Stimulated activated CD8-positive, alpha-beta memory T cell treated with anti-CD3 and anti-CD28 coated beads, Interleukin-4, amount 100 ng/mL, for 1 hour (primary cell): Measurements from ENCODE around the gene CTNNA3.

ENCODE experiments used
- DNase-seq, 2 donors: peaks; one replicate each; pipeline ENCODE4 v3.0.0-alpha.2; 2020; ENCODE audit warnings: low read depth in 2 of 2, low spot score in 1 of 2

The CTNNA3 gene

GRCh38 chr10:66575251-66575855 lies 1120.6 kb downstream of the CTNNA3 start:
- DNase-seq, result no peak

GRCh38 chr10:66572700-66573099 lies 1123.3 kb downstream of the CTNNA3 start:
- no peak for DNase-seq

DNA sequence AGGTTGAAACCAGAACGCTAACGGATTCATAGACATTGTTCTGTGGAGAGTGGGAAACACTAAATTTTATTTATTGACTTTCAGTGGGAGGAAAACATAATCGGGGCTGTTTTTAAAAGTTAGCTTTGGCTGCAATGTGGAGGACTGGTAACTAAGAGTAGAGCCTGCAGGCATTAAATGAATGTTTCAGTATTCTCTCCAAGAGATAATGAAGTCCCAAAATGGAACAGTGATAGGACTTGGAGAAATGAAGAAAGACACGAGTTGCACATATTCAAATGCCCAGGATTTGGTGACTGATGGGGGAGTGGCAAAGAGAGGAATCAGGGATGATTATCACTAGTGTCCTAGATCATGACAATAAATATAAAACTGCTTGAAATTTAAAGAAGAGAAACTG lies 1130.0 kb downstream of the CTNNA3 start:
- DNase-seq, result no peak

GRCh38 chr10:66564287-66564686 lies 1131.7 kb downstream of the CTNNA3 start:
- no peak for DNase-seq

GRCh38 chr10:66555061-66555460 lies 1140.9 kb downstream of the CTNNA3 start:
- no peak for DNase-seq

DNA sequence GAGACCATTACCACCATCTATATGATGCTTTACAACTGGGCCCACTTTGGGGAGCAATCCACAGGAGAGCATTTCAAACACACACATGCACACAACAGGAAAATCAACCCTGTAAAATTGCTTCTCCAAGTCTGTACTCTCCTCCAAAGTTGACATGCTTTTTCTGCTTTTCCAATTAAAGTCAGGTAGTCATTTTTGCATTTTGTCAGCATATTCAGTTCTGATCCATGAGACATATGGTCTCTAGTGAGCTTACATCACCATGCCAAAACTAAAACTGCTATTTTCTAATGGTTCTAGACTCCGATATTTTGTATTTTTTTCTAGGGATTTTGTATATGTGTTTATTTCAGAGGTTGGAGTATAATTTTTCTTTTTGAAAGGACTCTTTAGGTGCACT lies 1143.7 kb downstream of the CTNNA3 start:
- DNase-seq, result no peak

DNA sequence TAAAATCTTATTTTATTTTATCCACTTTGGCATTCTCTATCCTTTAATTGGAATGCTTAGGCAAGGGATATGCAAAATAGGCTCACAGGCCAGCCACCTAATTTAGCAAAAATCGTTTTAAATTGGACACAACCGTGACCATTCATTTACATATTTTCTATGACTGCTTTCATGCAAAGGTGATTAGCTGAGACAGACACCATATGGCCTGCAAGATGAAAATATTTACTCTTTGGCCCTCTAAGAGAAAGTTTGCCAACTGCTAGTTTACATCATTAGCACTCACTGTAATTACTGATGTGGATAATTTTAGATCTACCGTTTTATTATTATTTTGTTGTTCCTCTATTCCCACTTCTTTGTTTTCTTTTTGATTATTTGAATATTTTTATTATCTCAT lies 1145.6 kb downstream of the CTNNA3 start:
- no peak for DNase-seq

- no peak for DNase-seq
Measured at GRCh38 chr10:66538908-66539307, 1157.1 kb downstream of the CTNNA3 start.

DNA sequence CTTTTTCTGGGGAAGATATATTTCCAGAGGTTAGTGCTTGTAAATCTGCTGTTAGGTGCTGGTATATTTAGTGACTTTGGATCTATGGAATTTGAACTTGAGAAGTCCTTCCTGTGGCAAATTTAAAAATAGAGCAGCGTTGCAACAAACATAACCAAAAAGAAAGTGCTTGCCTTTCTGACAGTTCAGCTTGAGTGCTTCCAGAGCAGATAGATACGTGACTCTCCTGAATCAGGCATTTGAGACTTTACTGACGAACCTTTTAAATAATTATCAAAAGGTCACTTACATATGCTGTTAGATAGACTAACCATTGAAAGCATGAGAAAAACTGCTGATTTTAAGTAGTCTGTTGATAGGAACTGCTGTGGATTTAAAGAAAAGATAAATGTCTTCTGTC lies 1157.6 kb downstream of the CTNNA3 start:
- DNase-seq, result no peak

DNA sequence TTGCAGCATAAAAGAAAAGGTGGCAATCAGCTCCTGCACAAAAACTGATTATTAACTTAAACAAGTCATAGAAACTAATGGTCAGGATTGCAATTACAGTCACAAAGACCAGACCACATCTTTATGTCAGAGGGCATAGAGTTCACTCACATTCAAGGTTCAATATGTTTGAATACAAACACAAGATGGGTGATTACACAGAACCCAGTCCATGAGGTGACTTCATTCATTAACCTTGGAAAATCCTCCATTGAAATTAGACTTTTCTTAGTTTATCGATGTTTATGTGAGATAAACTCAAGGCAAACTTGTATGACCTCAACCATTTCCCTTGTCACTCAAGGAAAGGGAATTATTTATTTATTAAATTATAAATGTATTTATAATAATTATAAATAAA lies 1158.8 kb downstream of the CTNNA3 start:
- DNase-seq, result no peak

GRCh38 chr10:66535439-66535838 lies 1160.6 kb downstream of the CTNNA3 start:
- no peak for DNase-seq

DNA sequence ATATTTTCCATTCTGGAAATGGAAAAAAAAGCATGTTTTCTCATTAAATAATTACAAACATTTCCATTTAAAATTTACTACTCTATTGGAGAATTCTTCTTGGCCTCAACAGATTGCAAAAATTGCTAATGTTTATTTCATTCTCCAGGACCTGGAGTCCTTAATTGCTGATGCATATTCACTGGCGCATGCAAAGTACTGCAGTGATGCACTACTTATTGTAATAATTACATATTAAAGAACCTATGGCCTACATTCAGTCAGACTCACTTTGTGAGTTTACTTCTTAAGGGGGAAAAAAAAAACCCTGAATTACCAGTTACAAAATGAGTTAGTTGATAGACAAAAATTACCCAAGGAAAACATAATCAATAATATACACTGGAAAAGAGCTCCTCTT lies 1161.1 kb downstream of the CTNNA3 start:
- no peak for DNase-seq

DNA sequence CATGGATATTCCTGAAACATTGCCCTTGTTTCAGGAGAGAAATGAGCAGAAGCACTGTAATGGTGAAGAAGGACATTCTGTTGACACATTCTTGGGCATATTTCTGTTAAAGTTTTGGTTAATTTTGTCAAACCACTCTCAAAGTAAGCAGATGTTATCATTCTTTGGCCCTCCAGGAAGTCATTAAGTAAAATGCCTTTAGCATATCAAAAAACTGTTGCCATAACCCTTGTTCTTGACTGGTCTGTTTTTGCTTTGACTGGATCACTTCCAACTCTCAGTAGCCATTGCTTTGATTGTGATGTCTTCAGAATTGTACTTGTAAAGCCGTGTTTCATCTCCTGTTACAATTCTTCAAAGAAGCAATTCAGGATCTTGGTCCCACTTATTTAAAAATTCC lies 1174.5 kb downstream of the CTNNA3 start:
- DNase-seq, result no peak

GRCh38 chr10:66519616-66520015 lies 1176.4 kb downstream of the CTNNA3 start:
- no peak for DNase-seq

GRCh38 chr10:66514666-66515065 lies 1181.3 kb downstream of the CTNNA3 start:
- DNase-seq, result no peak

- DNase-seq, result no peak
Measured at GRCh38 chr10:66513504-66513903, 1182.5 kb downstream of the CTNNA3 start.

- no peak for DNase-seq
Measured at GRCh38 chr10:66505003-66505657, 1190.9 kb downstream of the CTNNA3 start.

GRCh38 chr10:66501356-66501755 lies 1194.6 kb downstream of the CTNNA3 start:
- DNase-seq, result no peak

- DNase-seq, result no peak
Measured at GRCh38 chr10:66483966-66484365, 1212.0 kb downstream of the CTNNA3 start.

DNA sequence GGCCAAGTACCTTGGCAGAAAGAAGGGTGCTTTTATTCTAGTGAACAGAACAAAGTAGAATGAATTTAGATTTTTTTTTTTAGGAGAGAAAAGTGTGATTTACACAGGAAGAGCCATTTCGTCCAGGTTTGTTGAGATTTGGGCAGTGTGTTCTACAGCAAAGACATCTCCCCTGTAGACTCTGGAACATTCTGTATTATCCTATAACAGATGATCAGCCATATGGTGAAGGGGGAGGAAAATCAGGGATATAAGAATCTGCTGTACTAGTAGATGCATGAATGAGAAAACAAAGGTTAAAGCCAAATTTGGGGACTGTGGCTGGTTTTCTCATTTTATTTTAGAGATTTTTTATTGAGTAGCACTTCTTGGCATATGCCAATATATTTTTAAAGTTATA lies 1223.8 kb downstream of the CTNNA3 start:
- DNase-seq, result no peak

DNA sequence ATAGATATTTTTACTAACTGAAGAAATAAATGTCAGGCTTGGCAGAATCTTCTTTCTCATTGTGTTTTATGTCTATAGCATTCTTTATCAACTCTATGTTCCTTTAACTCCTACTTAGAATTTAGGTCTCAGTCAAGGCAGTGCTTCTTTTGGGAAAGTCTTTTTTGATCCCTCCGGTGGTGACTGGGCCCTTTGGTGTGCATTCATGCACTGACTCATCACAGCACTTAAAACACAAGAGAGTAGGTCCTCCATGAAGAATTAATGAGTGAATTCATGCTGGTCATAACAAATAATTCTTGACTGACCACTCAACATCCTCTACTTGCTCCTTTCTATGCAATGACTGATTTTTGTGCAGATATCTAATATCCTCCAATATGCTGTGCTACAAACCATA lies 1229.0 kb downstream of the CTNNA3 start:
- DNase-seq, result no peak

GRCh38 chr10:66466622-66467021 lies 1229.4 kb downstream of the CTNNA3 start:
- no peak for DNase-seq

DNA sequence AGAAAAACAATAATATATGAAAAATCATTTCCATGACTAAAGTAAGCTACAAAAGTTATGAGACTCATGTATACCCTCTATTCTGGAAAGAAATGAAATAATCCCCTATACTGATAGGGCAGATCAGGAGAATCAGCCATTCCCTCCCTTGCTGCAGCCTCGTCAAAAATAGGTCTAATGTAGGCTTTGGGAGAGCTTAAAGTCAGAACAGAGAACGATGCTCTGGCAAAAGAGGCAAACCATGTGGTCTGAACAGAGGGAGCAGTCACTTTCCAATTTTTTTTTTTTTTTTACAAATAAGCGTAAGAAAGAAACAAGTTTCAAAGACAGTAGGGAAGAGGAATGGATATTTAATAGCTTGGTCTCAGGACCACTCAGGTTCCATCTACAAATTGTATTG lies 1232.4 kb downstream of the CTNNA3 start:
- DNase-seq, result no peak
